Measurements from ENCODE around the gene RAD18. TPM values are rescaled to one million over a fixed set of nuclear protein-coding genes. Genes with fewer than 3 reads are reported as not detected.

RAD18 gene
- total RNA-seq, 2 donors from 2014 or later, result 3.6 to 4.6 TPM

DNA sequence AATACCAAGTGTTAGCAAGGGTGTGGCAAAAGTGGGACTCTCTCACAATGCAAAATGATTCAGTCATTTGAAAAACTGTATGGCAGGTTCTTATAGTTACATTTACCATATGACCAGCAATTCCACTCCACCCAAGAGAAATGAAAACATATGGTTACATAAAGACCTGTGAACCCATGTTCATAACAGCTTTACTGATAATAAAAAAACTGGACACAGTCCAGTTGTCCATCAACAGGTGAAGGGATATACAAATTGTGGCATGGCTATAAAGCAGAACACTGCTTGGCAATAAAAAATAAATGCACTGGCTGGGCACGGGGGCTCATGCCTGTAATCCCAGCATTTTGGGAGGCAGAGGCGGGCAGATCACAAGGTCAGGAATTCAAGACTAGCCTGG is 30.8 kb downstream of the RAD18 start:
- WGBS, 2 donors, result 94 to 98% methylated on average over 2 of the region's 2 CpGs
- Histone ChIP-seq H3K36me3 (replicated peaks in 1 of 2; ENCODE audit: insufficient read depth in 1 of 2, low read depth in 2 of 2) (no peaks in the 10 kb centered on the region), H3K27me3 (no peaks in the 10 kb centered on the region), H3K9me3 (no peaks in the 10 kb centered on the region), H3K4me3 (no peak overlapping the region), H3K27ac (no peak overlapping the region), H3K4me1 (peaks cover 5% of the 10 kb centered on the region)
- no peak for TF ChIP-seq POLR2A (IDR thresholded peaks at IDR 0.05)
- TF ChIP-seq, protein P1, sequence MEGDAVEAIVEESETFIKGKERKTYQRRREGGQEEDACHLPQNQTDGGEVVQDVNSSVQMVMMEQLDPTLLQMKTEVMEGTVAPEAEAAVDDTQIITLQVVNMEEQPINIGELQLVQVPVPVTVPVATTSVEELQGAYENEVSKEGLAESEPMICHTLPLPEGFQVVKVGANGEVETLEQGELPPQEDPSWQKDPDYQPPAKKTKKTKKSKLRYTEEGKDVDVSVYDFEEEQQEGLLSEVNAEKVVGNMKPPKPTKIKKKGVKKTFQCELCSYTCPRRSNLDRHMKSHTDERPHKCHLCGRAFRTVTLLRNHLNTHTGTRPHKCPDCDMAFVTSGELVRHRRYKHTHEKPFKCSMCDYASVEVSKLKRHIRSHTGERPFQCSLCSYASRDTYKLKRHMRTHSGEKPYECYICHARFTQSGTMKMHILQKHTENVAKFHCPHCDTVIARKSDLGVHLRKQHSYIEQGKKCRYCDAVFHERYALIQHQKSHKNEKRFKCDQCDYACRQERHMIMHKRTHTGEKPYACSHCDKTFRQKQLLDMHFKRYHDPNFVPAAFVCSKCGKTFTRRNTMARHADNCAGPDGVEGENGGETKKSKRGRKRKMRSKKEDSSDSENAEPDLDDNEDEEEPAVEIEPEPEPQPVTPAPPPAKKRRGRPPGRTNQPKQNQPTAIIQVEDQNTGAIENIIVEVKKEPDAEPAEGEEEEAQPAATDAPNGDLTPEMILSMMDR (IDR thresholded peaks at IDR 0.05), result no peak
- ATAC-seq (no peak), DNase-seq (no peak)
- intact Hi-C loops (cut with DNase I), result no loop called here

DNA sequence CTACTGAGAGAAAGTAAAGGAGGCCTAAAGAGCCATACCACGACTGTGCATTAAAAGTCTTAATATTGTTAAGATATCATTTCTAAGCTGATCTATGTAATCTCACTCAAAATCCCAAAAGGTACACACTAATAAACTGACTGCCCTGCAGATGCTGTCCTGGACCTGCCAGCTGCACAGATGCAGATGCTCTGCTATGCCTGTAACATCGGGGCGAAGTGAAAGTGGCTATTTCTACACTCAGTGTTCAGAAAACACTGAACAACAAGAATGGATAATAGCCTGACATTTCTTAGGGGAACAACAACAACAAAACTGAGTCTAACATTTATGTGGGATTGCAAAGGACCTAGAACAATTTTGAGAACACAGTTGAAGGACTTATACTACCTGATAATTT is 31.9 kb downstream of the RAD18 start:
- Histone ChIP-seq H3K27ac (no peak overlapping the region), H3K9me3 (no peaks in the 10 kb centered on the region)
- WGBS, 2 donors, result 98% methylated on average over 3 of the region's 3 CpGs

DNA sequence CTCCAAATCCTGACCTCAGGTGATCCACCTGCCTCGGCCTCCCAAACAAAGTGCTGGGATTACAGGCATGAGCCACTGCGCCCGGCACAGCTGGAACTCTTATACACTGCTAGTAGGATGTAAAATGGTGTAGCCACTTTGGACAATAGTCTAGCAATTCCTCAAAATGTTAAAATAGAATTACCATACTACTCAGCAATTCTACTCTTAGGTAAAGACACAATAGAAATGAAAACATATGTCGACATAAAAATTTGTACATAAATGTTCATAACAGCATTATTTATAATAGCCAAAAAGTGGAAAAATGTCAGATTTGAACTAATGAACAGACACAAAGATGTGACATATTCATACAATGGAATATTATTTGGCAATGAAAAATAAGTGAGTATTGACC is 33.4 kb downstream of the RAD18 start:
- Histone ChIP-seq H3K9me3 (no peaks in the 10 kb centered on the region), H3K4me3 (no peak overlapping the region), H3K4me1 (no peaks in the 10 kb centered on the region), H3K36me3 (replicated peaks in 1 of 2; ENCODE audit: insufficient read depth in 1 of 2, low read depth in 2 of 2) (no peaks in the 10 kb centered on the region), H3K27ac (no peak overlapping the region), H3K27me3 (no peaks in the 10 kb centered on the region)
- intact Hi-C loops (cut with DNase I), result no loop called here
- ATAC-seq, result no peak
- TF ChIP-seq, protein P1 (IDR thresholded peaks at IDR 0.05), result no peak
- TF ChIP-seq POLR2A (IDR thresholded peaks at IDR 0.05), result no peak
- 68 to 79% methylated on average over 4 of the region's 4 CpGs for WGBS, 2 donors
- DNase-seq, result no peak

More for the DNA sequence above, 31.9 kb downstream of the RAD18 start:
- H3K27me3 ChIP-seq, result no peaks in the 10 kb centered on the region
- DNase-seq (no peak), ATAC-seq (no peak)
- no peak for TF ChIP-seq POLR2A (IDR thresholded peaks at IDR 0.05)
- TF ChIP-seq, protein P1 (IDR thresholded peaks at IDR 0.05), result no peak
- no peak overlapping the region for H3K4me3 ChIP-seq
- no peaks in the 10 kb centered on the region for H3K4me1 ChIP-seq
- intact Hi-C loops (cut with DNase I), result no loop called here
- no peaks in the 10 kb centered on the region for H3K36me3 ChIP-seq (replicated peaks in 1 of 2; ENCODE audit: insufficient read depth in 1 of 2, low read depth in 2 of 2)

DNA sequence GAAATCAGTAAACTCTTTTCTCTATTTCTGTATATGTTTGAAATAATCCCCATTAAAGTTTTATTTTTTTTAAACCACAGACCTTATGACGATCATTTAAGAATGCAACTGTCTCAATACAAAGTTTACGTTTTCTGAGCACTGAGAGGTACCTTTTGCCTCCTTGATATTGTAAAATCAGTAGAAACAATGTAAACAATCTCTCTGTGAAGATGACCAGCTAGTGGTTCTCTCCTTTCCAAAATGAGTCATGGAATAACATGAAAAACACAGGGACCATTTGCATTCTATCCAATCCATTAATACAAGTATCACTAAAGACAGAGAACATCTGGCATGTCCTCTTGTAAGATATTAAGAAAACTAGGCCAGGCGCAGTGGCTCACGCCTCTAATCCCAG is 48.8 kb downstream of the RAD18 start:
- 93 to 97% methylated on average over 4 of the region's 4 CpGs for whole genome bisulfite sequencing, 2 donors
- intact Hi-C loops (cut with DNase I), result no loop called here
- Histone ChIP-seq H3K9me3 (no peaks in the 10 kb centered on the region), H3K4me3 (no peak overlapping the region), H3K36me3 (replicated peaks in 1 of 2; ENCODE audit: insufficient read depth in 1 of 2, low read depth in 2 of 2) (no peaks in the 10 kb centered on the region), H3K4me1 (no peaks in the 10 kb centered on the region), H3K27ac (no peak overlapping the region), H3K27me3 (no peaks in the 10 kb centered on the region)
- TF ChIP-seq, protein P1 (IDR thresholded peaks at IDR 0.05), result no peak
- no peak for TF ChIP-seq POLR2A (IDR thresholded peaks at IDR 0.05)
- ATAC-seq (no peak), DNase-seq (no peak)

DNA sequence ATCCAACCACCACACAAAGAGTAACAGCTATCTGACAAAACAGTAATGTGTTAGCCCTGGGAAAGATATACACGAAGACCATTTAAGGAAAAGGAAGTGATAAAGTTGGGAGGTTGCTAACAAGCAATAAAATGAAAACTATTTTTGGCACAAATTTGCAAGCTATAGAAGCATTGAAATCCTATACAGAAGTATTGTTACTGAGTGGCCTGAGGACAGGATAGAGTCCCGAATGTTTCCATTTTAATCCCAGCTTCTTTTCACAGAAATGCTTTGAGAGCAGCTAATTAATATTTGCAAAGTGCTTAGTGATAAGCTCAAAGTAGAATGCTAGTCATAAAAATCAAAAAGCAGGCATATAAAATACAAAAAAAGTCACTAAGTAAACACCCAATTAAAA is 51.5 kb downstream of the RAD18 start:
- Histone ChIP-seq H3K36me3 (replicated peaks in 1 of 2; ENCODE audit: insufficient read depth in 1 of 2, low read depth in 2 of 2) (no peaks in the 10 kb centered on the region), H3K27me3 (no peaks in the 10 kb centered on the region), H3K4me3 (no peak overlapping the region), H3K4me1 (no peaks in the 10 kb centered on the region), H3K9me3 (no peaks in the 10 kb centered on the region), H3K27ac (no peak overlapping the region)
- intact Hi-C loops (cut with DNase I), result no loop called here
- TF ChIP-seq POLR2A (IDR thresholded peaks at IDR 0.05), result no peak
- TF ChIP-seq, protein P1 (IDR thresholded peaks at IDR 0.05), result no peak
- ATAC-seq (no peak), DNase-seq (no peak)
- WGBS, 2 donors, result 77 to 81% methylated on average over 2 of the region's 2 CpGs
